Eye (tissue), 1 donor: ENCODE data around the gene RMRP.

Experiments used
- DNase-seq: peaks from one replicate; pipeline ENCODE4 v3.0.0-alpha.2; 2015

Gene RMRP

DNA sequence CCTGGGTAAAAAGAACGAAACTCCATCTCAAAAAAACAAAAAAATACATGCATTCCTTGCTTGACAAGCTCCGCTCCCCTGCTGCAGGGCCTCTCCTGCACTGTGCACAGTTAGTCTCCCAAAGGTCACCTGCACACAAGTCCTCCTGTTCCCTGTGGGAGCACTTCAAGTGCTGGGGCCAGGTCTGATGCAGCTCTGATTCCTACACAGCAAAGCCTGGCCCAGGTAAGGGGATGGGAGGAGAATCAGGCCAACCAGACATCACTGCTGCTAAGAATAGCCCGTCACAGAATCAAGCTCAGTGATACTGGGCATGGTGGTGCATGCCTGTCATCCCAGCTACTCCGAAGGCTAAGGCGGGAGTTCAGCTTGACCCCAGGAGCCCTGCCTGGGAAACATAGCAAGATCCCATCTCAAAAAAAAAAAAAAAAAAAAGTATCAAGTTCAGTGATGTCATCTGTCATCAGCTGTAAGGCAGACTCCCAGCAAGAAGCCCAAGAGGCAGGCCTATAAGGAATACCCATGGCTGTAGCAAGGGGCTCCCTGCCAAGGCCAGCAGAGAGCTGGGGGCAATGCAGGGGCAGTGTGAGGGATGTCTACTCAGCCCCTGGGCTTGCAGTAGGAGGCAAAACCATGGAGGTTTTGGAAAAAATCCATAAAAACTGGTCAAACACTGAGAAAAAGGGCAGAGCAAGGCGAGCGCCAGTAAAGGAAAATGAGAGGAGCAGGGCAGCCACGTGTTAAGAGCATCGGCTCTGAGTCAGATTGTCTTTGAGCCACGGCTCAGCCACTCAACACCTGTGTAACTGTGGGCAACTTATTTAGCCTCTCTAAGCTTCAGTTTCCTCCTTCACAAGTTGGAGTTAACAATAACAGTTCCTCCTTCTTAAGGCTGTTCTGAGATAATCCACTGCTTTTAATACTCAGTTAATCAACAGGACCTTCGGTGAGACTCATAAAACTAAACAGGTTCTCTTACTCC, 28.7 kb upstream of the RMRP start:
- peak; percentile 35 for DNase-seq

DNA sequence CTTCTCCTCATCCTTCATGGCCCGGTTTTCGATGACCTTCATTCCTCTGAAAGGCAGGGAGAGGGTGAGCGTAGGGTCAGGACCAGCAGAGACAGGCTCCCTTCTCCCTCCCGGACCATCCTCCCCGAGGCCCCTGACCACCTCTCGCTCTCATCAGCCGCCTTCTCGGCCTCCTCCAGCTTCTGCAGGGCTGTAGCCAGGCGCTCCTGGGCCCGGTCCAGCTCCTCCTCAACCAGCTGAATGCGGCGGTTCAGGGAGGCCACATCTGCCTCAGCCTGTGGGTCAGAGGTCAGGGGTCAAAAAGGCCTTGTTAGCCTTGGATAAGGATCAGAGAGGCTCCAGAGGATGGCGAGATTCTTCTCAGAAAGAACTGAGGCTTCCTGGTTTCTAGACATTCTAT, 27.7 kb upstream of the RMRP start:
- no peak for DNase-seq

DNA sequence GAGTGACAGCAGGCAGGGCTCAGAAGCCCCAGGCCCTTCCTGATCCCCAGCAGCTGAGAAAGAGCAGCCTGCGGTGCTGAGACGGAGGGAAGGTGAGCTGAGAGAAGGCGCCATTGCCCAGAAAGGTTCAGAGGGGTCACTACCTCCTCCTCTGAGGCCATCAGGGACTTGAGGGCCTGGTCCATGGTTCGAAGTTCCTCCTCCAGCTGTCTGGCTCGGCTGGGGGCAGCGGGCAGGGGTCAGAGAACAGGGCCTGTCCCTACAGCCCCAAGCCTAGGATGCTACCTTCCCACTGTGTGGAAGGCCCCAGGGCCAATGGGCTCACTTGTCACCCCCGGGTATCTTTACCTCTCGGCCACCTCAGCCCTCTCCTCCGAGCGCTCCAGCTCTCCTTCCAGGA, 27.1 kb upstream of the RMRP start:
- DNase-seq: no peak

DNA sequence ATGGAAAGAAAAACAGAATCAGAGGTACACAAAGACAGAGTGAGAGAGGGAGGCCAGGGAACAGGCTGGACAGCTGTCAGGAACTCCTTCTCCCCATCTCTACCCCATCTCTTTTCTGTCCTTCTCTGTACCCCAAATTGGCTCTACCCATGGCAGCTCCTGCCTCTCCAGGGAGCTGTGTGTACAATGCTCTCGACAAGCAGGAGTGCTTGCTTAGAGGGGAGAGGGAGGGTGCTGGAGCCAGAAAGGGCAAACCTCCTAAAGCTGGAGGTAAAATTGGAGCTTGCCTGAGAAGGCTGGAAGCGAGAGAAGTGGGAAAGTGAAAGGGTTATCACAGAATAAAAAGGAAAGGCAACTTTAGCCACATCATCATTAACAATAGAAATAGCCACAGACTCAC, 25.5 kb upstream of the RMRP start:
- DNase-seq: no peak

DNA sequence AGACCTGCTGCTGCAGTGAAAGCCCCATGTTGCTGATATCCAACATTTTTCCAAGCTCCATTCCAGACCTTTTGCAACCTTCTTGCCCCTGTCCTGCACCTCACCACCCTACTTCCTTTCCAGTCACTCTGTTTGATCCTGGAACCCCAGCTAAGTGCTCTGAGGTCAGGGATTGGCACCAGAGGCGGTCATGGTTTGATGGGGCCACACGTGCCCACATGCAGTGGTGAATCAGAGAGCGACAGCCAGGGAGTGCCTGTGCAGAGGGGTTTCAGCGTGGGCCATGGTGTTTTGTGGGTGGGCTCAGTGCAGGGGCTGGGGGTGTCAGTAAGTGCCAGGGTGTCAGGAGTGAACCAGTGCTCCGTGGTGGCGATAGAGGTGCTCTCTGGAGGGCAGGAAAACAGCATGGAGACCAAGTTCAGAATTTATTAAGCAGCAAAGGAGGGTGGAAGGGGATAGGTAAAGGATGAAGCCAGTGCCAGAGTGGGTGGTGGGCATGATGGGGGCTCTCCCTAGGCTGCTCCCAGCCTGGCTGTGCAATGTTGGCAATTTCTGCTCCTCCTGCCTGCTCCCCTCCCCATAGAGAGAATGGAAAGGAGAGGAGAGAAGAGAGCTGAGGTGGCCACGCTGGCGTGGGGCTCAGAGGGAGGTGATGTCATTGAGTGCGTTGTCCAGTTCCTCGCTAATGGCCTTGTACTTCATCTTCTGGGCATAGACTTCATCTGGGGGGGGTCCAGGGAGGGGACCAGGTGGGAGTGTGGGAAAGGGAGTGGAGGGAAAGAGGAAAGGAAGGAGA, 24.9 kb upstream of the RMRP start:
- no peak for DNase-seq

DNA sequence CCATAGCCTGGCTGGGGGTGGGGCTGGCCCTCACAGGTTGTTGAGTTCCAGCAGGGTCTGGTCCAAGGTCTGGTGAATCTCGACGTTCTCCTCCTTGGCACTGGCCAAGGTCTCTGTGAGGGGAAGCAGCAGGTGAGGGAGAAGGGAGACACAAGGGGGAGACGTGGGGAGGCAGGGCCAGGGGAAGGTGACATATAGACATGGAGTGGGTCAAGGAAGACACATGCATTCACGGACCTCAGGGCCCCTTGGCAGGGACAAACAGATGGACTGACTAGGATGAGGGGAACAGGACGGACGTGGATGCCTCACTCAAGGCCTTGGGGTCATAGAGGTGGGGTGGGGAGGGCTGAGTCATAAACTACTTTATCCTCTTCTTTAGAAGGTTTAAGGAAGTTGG, 24.2 kb upstream of the RMRP start:
- no peak for DNase-seq

DNA sequence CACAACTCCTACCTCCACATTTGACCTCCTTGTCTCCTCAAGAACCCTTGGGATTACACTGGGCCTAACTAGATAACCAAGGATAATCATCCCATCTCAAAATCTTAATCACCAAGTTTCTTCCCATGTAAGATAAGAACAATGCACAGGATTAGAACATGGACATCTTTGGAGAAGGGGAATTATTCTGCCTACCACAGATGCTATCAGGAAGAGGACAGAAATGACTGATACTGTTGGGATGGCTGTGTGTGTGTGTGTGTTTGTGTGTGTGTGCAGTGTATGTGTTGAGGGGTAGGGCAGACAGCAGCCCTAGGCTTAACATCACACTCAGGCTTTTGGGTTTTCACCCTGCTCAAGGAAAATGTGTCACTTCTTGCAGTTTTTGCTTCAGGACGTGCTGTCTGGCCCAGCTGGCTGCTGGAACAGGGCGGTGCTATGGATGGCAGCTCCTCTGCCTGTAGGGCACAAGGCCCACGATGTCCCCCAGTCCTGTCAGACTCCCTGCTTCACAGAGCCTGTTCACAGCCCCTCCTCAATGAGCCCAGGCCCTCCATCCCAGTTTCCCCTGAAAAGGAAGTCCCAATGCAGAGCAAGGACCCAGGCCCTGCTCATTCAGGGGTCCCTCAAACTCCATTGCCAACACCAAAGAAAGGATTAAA, 23.7 kb upstream of the RMRP start:
- no peak for DNase-seq

DNA sequence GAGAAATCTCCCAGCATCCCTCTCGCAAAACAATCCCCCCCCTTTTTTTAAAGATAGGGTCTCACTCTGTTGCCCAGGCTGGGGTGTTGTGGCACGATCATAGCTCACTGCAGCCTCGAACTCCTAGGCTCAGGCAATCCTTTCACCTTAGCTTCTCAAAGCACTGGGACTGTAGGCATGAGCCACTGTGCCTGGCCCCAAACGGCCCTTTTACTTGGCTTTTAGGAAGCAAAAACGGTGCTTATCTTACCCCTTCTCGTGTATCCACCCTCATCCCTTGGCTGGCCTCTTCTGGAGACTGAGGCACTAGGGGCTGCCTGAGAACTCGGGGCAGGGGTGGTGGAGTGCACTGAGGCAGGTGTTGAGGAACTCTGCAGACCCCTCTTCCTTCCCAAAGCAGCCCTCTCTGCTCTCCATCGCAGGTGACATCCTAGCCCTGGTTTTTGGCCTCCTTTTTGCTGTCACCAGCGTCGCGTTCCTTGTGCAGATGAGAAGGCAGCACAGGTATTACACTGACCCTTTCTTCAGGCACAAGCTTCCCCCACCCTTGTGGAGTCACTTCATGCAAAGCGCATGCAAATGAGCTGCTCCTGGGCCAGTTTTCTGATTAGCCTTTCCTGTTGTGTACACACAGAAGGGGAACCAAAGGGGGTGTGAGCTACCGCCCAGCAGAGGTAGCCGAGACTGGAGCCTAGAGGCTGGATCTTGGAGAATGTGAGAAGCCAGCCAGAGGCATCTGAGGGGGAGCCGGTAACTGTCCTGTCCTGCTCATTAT, 22.7 kb upstream of the RMRP start:
- DNase-seq: no peak

DNA sequence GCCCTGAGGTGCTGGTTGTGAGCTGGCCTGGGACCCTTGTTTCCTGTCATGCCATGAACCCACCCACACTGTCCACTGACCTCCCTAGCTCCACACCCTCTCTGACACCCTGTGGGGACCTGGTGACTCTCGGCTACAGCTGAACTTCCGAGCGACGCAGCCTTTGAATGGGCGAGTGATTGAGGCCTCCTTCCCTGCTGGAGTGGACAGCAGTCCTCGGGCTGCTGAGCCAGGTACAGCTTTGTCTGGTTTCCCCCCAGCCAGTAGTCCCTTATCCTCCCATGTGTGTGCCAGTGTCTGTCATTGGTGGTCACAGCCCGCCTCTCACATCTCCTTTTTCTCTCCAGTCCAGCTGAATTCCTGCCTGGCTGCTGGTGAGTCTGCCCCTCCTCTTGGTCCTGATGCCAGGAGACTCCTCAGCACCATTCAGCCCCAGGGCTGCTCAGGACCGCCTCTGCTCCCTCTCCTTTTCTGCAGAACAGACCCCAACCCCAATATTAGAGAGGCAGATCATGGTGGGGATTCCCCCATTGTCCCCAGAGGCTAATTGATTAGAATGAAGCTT, 22.0 kb upstream of the RMRP start:
- no peak for DNase-seq

DNA sequence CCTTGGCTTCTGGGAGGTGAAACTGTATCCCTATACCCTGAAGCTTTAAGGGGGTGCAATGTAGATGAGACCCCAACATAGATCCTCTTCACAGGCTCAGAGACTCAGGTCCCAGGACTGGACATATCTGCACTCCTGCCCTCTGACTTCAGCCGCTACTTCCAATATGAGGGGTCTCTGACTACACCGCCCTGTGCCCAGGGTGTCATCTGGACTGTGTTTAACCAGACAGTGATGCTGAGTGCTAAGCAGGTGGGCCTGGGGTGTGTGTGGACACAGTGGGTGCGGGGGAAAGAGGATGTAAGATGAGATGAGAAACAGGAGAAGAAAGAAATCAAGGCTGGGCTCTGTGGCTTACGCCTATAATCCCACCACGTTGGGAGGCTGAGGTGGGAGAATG, 21.3 kb upstream of the RMRP start:
- no peak for DNase-seq

DNA sequence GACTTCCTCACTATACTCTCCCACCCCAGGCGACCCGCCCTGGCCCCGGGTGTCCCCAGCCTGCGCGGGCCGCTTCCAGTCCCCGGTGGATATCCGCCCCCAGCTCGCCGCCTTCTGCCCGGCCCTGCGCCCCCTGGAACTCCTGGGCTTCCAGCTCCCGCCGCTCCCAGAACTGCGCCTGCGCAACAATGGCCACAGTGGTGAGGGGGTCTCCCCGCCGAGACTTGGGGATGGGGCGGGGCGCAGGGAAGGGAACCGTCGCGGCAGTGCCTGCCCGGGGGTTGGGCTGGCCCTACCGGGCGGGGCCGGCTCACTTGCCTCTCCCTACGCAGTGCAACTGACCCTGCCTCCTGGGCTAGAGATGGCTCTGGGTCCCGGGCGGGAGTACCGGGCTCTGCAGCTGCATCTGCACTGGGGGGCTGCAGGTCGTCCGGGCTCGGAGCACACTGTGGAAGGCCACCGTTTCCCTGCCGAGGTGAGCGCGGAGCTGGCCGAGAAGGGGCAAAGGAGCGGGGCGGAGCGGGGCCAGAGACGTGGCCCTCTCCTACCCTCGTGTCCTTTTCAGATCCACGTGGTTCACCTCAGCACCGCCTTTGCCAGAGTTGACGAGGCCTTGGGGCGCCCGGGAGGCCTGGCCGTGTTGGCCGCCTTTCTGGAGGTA, 18.0 kb upstream of the RMRP start:
- DNase-seq: peak; percentile 93

DNA sequence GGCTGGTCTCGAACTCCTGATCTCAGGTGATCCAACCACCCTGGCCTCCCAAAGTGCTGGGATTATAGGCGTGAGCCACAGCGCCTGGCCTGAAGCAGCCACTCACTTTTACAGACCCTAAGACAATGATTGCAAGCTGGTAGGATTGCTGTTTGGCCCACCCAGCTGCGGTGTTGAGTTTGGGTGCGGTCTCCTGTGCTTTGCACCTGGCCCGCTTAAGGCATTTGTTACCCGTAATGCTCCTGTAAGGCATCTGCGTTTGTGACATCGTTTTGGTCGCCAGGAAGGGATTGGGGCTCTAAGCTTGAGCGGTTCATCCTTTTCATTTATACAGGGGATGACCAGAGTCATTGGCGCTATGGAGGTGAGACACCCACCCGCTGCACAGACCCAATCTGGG, 17.4 kb upstream of the RMRP start:
- DNase-seq: peak; percentile 48

DNA sequence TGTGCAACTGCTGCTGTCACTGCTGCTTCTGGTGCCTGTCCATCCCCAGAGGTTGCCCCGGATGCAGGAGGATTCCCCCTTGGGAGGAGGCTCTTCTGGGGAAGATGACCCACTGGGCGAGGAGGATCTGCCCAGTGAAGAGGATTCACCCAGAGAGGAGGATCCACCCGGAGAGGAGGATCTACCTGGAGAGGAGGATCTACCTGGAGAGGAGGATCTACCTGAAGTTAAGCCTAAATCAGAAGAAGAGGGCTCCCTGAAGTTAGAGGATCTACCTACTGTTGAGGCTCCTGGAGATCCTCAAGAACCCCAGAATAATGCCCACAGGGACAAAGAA, 16.2 kb upstream of the RMRP start:
- no peak for DNase-seq

DNA sequence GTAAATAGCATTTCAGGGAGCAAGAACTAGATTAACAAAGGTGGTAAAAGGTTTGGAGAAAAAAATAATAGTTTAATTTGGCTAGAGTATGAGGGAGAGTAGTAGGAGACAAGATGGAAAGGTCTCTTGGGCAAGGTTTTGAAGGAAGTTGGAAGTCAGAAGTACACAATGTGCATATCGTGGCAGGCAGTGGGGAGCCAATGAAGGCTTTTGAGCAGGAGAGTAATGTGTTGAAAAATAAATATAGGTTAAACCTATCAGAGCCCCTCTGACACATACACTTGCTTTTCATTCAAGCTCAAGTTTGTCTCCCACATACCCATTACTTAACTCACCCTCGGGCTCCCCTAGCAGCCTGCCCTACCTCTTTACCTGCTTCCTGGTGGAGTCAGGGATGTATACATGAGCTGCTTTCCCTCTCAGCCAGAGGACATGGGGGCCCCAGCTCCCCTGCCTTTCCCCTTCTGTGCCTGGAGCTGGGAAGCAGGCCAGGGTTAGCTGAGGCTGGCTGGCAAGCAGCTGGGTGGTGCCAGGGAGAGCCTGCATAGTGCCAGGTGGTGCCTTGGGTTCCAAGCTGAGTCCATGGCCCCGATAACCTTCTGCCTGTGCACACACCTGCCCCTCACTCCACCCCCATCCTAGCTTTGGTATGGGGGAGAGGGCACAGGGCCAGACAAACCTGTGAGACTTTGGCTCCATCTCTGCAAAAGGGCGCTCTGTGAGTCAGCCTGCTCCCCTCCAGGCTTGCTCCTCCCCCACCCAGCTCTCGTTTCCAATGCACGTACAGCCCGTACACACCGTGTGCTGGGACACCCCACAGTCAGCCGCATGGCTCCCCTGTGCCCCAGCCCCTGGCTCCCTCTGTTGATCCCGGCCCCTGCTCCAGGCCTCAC, 15.6 kb upstream of the RMRP start, which contains the start of gene CA9:
TSS of gene CA9 (plus strand) at position 797 of the 893 bp plus-strand sequence. CDS start at position 829, 32 bp downstream.
- no peak for DNase-seq

DNA sequence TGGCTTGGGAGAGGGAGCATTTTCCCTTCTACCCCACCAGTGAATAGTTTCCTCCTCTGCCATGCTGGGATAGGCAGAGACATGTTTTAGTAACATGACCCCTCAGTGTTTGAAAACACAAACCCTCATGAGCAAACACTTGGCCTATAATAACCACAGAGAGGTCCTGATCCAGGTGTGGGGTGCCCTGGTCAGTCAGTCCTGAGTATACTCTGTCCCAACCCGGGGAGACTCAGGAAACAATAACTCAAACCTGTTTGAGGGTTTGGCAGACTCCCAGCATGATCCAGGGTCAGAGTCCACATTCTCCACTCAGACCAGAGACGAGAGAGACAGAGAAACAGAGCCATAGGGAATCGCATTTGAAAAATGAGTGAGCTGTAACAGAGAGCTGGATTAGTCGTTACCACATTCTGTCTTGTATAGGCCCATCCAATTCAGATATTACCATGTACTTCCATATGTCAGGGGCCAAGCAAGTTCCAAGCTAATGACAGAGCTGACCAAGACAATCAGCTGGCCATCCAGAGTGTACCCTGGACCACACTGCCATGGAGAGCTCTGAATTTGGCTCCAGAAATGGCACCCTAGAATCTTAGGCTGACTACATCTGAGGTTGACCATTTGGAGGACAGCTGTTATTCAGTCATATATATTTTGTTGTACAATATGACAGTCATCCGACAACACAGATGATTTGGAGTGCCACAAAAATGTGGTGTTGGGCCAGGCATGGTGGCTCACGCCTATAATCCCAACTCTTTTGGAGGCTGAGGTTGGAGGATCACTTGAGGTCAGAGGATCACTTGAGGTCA, 11.7 kb upstream of the RMRP start:
- no peak for DNase-seq

DNA sequence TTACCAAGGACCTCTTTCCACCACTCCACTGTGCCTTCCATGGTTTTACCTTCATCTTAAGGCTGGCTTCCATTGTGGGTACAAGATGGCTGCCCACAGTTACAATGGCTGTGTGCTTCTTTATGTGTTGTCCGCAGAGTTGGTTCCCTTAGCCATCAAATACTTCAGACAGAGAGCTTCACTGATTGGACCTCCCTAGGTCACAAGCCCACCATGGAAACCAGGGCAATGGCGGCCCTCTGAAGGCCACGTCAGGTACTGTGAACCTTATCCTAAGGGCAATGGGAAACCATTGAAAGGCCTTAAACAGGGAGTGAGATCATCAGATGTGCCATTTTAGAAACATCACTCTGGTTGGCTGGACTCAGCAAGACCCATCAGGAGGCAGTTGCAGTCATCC, 10.1 kb upstream of the RMRP start:
- no peak for DNase-seq

DNA sequence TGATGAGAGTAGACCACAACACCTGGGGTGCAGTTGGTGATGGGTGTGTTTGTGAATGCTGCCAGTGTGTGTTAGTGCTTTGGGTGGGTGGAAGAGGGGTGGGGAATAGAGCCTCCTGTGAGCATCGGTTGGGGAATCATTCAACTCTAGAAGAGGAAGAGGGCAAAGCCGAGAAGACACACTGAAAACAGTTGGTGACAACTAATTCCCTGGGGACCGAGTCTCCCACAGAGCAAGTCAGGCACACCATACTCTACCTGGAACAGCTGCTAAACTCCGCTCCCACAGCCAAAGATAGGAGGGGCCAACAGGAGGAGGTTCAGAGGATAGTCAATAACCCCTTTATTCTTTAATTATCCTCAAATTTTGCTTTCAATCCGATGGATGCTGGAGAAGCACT, 8.7 kb upstream of the RMRP start:
- DNase-seq: no peak

DNA sequence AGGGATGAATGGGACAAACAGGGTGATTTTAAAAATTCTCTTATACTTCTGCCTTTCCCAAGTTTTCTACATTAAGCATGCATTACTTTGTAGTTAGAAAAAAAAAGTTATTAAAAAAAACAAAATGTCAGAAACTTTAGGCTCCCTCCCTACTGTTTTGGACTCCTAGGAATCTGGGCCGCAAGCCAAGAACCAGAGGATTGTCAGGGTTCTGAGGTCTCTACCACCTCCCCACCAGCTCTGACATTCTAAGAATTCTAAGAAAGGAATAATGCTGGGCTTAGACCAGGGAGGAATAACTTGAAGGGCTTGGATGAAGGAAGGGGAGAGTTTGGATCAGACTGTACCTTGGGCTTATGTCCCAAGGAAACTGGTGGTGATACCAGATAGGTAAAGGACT, 8.2 kb upstream of the RMRP start:
- peak; percentile 38 for DNase-seq

DNA sequence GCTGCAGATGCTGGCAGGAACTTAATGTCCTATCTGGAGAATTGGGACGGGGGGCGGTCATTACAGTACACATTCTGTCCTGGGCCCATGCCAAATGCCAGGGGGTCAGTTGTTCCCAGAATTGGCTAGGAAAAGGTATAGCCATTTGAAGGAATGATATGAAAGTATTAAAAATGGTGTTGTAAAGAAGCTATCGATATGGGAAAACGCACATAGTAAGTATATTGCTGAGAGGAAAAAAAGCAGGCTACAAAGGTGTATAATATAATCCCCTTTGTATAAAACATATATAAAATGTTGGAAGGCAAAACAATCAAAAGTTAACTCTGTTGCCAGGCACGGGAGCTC, 7.6 kb upstream of the RMRP start:
- DNase-seq: no peak
